Measurements from ENCODE around the gene FAM171A2.
"Not testable (repeated sequence)": the region's sequence is repeated elsewhere in the genome, so short reads cannot be mapped to it uniquely, and the experiment has no call there.

Gene FAM171A2

GRCh38 chr17:44383363-44383762 lies 19.7 kb upstream of the FAM171A2 start:
- DNase-seq: no peak

- no peak for DNase-seq
These were observed 19.3 kb upstream of the FAM171A2 start for GRCh38 chr17:44382917-44383316.

GRCh38 chr17:44381810-44382305 lies 18.2 kb upstream of the FAM171A2 start:
- DNase-seq: no peak

- DNase-seq: no peak
These were observed 17.1 kb upstream of the FAM171A2 start for GRCh38 chr17:44380767-44381166.

- DNase-seq: no peak
These were observed 16.2 kb upstream of the FAM171A2 start for GRCh38 chr17:44379887-44380286.

GRCh38 chr17:44378171-44378705 lies 14.6 kb upstream of the FAM171A2 start:
- no peak for DNase-seq

GRCh38 chr17:44376779-44377178 lies 13.1 kb upstream of the FAM171A2 start:
- DNase-seq: no peak

- peak; percentile 22 for DNase-seq
These were observed 12.5 kb upstream of the FAM171A2 start for GRCh38 chr17:44376124-44376523.

- no peak for DNase-seq
These were observed 11.8 kb upstream of the FAM171A2 start for GRCh38 chr17:44375196-44376017.

GRCh38 chr17:44374306-44375195 lies 10.9 kb upstream of the FAM171A2 start:
- DNase-seq: no peak

GRCh38 chr17:44372036-44372435 lies 8.4 kb upstream of the FAM171A2 start:
- DNase-seq: no peak

GRCh38 chr17:44369414-44370023 lies 5.9 kb upstream of the FAM171A2 start:
- not testable (repeated sequence) for DNase-seq

GRCh38 chr17:44368391-44369243 lies 5.0 kb upstream of the FAM171A2 start:
- DNase-seq: not testable (repeated sequence)

GRCh38 chr17:44367231-44367979 lies 3.8 kb upstream of the FAM171A2 start:
- DNase-seq: peak; percentile 38

- not testable (repeated sequence) for DNase-seq
These were observed 1.4 kb upstream of the FAM171A2 start for GRCh38 chr17:44365051-44365450.

- peak; percentile 38 for DNase-seq
These were observed 572 bp downstream of the FAM171A2 start for GRCh38 chr17:44362949-44363612.

- no peak for DNase-seq
These were observed 1.1 kb downstream of the FAM171A2 start for GRCh38 chr17:44362459-44362948.

GRCh38 chr17:44361292-44362260 lies 2.1 kb downstream of the FAM171A2 start:
- DNase-seq: no peak

GRCh38 chr17:44360826-44361225 lies 2.8 kb downstream of the FAM171A2 start:
- no peak for DNase-seq

All from OCI-M1 (cell line).